T-cell (primary cell): Measurements from ENCODE around the gene GPR89A. TPM values are rescaled to one million over a fixed set of nuclear protein-coding genes. Genes with fewer than 3 reads are reported as not detected.
"Not testable (repeated sequence)": the region's sequence is repeated elsewhere in the genome, so short reads cannot be mapped to it uniquely, and the experiment has no call there.

Source experiments
- ATAC-seq, 4 experiments: fragments of 200-7000 bp in 3 of 4; fragments of 150-1000 bp in 1 of 4; cut with Tn5 transposase; replicated peaks in 1 of 4; 1 replicate in 3 of 4; 2 replicates in 1 of 4; pipeline ENCODE4 v1.10.0; 2021; ENCODE audit warnings: moderate library complexity in 3 of 4, mild to moderate bottlenecking in 2 of 4, moderate number of reproducible peaks in 1 of 4
- CTCF ChIA-PET, 2 donors: fragments of 300-600 bp; sonication (Branson Sonifier 250); formaldehyde crosslinking; loops; one replicate each; lab custom pipeline; 2022; ENCODE audit warnings: antibody characterized with exemption in 2 of 2; lab: Charles Lee
- POLR2A ChIA-PET, 2 donors: fragments of 300-600 bp; sonication (Branson Sonifier 250); formaldehyde crosslinking; loops; one replicate each; lab custom pipeline; 2022; ENCODE audit warnings: antibody characterized with exemption in 2 of 2; lab: Charles Lee
- DNase-seq, 35 experiments: peaks; one replicate each; pipeline versions ENCODE4 v3.0.0 to v3.0.0-alpha.2; 2013 to 2023
- H3K27ac ChIP-seq: one replicate; pipeline ENCODE4 v1.5.1; 2013; ENCODE audit warnings: low read length
- H3K27me3 ChIP-seq, 2 experiments: replicated peaks in 1 of 2; 1 replicate in 1 of 2; 2 replicates in 1 of 2; pipeline versions ENCODE4 v1.6.1 to v1.7.0; 2013; ENCODE audit warnings: low read length in 1 of 2, mixed read lengths in 1 of 2; ENCODE audit not compliant: control insufficient read depth in 2 of 2, insufficient read depth in 2 of 2; ENCODE audit errors: extremely low read depth in 1 of 2
- H3K36me3 ChIP-seq, 2 donors: 1 replicate in 1 of 2; 2 replicates in 1 of 2; pipeline versions ENCODE4 v1.6.1 to v1.7.0; 2013; ENCODE audit warnings: low read length in 1 of 2; ENCODE audit not compliant: control insufficient read depth in 2 of 2, insufficient read depth in 1 of 2; ENCODE audit errors: extremely low read depth in 1 of 2
- H3K4me1 ChIP-seq, 2 experiments: 1 replicate in 1 of 2; 2 replicates in 1 of 2; pipeline versions ENCODE4 v1.6.1 to v1.7.0; 2013; ENCODE audit warnings: low read length in 2 of 2, mixed read lengths in 1 of 2; ENCODE audit not compliant: insufficient read depth in 2 of 2, control insufficient read depth in 1 of 2; ENCODE audit errors: extremely low read depth in 1 of 2
- H3K4me3 ChIP-seq, 2 donors: 1 replicate in 1 of 2; 2 replicates in 1 of 2; pipeline versions ENCODE4 v1.5.1 to v1.7.0; 2013; ENCODE audit warnings: mild to moderate bottlenecking in 2 of 2, low read length in 1 of 2, moderate library complexity in 1 of 2; ENCODE audit not compliant: control insufficient read depth in 1 of 2; ENCODE audit errors: extremely low read depth in 1 of 2
- H3K9me3 ChIP-seq: 2 replicates; pipeline ENCODE4 v1.7.0; 2013
- H3K27ac Mint-ChIP-seq, 2 donors: one replicate each; pipeline ENCODE4 v1.8.0; 2020 to 2021; ENCODE audit warnings: mild to moderate bottlenecking in 2 of 2, mixed read lengths in 2 of 2
- H3K27me3 Mint-ChIP-seq, 2 donors: one replicate each; pipeline ENCODE4 v1.8.0; 2021 to 2022; ENCODE audit warnings: mixed read lengths in 2 of 2
- H3K36me3 Mint-ChIP-seq: one replicate; pipeline ENCODE4 v1.8.0; 2021; ENCODE audit warnings: mixed read lengths
- H3K4me1 Mint-ChIP-seq, 3 donors: one replicate each; pipeline ENCODE4 v1.8.0; 2020 to 2022; ENCODE audit warnings: mixed read lengths in 3 of 3, mild to moderate bottlenecking in 1 of 3
- H3K4me3 Mint-ChIP-seq, 3 donors: one replicate each; pipeline ENCODE4 v1.8.0; 2020 to 2022; ENCODE audit warnings: mild to moderate bottlenecking in 3 of 3, mixed read lengths in 3 of 3, moderate library complexity in 3 of 3
- H3K9me3 Mint-ChIP-seq, 3 donors: one replicate each; pipeline ENCODE4 v1.8.0; 2020 to 2022; ENCODE audit warnings: mixed read lengths in 3 of 3
- WGBS: methylation state at CpG from one replicate; pipeline ENCODE4 v1.1.5; 2013; ENCODE audit warnings: missing lambda C conversion rate; ENCODE audit not compliant: insufficient coverage; 5-methylcytosine and 5-hydroxymethylcytosine counted together
- total RNA-seq, 35 experiments: library from RNA in 6 of 35; stranded (reverse) in 6 of 35; fragments of 120-200 nt in 1 of 35; gene quantifications; one replicate each; pipeline versions ENCODE4 v1.2.1 to v1.2.4 and lab custom pipeline; 2013 to 2026

The GPR89A gene
- total RNA-seq, 5 donors from 2014 or later (not counting 1 experiment from before 2014, with no cell fraction given): 30.3 to 46.2 (median 35.0) TPM

DNA sequence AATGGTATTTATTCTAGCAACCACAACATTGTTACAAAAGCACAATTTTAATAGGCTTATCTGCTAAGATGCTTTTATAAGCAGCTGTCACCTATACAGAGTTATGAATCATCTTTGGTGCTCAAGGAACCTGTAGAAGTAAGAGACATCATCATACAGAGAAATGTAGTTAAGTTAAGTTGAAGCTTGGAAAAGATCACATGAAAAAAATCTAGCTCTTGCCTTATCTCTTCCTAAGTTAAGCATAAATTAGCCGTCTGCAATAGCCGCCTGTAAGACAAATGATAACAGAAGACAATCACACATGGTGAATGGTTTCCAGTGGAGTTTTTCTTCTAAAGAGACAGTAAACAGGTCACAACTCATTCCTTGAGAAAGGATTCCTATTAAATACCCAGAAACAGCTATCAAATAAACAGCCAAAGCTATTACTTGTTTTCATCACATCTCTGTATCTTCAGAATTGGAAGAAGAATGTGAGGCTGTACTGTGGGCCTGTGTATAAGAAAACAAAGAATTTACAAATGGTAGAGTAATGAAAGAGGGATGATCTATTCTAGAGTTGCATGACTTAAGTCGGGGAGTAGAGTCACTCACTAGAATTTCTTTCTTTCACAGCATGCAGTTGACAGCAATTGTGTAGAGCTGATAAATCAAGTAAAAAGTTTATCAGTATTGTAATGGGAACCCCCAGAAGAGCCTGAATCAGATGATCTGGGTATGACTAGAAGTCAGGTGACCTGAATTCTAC, 63.4 kb downstream of the GPR89A start:
- H3K27ac Mint-ChIP-seq, H3K4me3 ChIP-seq, DNase-seq, H3K4me3 Mint-ChIP-seq, CTCF ChIA-PET, H3K4me1 ChIP-seq, H3K27ac ChIP-seq, H3K36me3 ChIP-seq, H3K27me3 ChIP-seq, H3K9me3 Mint-ChIP-seq, POLR2A ChIA-PET, ATAC-seq, H3K9me3 ChIP-seq, H3K27me3 Mint-ChIP-seq: not testable (repeated sequence)
- Mint-ChIP-seq H3K4me1 (peaks cover 9 to 13% (median 10%) of the 10 kb centered on the region in 3 donors), H3K36me3 (peaks cover 16% of the 10 kb centered on the region)
- WGBS: no CpG with 5 or more reads among the region's 3 CpGs

DNA sequence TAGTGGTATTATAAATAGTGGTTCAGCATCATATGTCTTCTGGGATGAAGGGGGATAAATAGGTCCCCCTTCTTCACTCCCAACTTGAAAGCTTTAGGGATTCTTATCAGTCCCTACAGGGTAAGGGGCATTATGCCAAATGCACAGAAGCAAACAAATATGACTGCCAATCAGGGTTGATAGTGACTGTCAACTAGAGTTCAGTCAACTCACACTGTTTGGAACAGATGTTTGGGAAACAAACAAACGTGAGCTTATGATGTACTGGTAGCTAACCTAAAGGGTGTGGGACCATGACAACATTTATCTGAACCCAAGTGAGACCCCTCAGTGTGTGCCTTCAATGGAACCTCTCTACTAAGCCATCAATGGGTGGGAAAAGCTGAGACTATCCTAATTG, 65.4 kb downstream of the GPR89A start:
- H3K4me3 Mint-ChIP-seq, H3K4me1 ChIP-seq, H3K36me3 ChIP-seq, DNase-seq, H3K27me3 Mint-ChIP-seq, H3K9me3 ChIP-seq, CTCF ChIA-PET, H3K27ac ChIP-seq, H3K9me3 Mint-ChIP-seq, H3K27ac Mint-ChIP-seq, H3K27me3 ChIP-seq, ATAC-seq, H3K4me3 ChIP-seq, POLR2A ChIA-PET: not testable (repeated sequence)
- peaks cover 9 to 12% (median 10%) of the 10 kb centered on the region in 3 donors for H3K4me1 Mint-ChIP-seq
- no CpG with 5 or more reads among the region's 1 CpG for WGBS
- H3K36me3 Mint-ChIP-seq: peaks cover 11% of the 10 kb centered on the region

DNA sequence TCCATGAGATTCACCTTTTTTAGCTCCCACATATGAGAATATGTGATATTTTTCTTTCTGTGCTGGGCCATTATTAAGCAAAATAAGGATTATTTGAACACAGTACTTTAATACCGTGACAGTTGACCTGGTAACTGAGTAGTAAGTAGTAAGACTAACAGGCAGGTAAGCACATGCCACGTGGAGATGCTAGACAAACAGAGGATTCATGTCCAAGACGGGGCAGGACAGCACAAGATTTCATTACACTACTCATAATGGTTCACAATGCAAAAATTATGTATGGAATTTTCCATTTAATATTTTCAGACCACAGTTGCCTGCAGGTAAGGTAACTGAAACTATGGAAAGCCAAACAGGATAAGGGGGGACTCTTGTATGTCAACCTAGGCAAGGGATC, 77.1 kb downstream of the GPR89A start:
- peaks cover 13 to 17% (median 15%) of the 10 kb centered on the region in 3 donors for H3K4me1 Mint-ChIP-seq
- no CpG with 5 or more reads among the region's 3 CpGs for WGBS
- H3K9me3 ChIP-seq, H3K36me3 ChIP-seq, CTCF ChIA-PET, DNase-seq, H3K27ac Mint-ChIP-seq, H3K27me3 ChIP-seq, H3K27ac ChIP-seq, H3K36me3 Mint-ChIP-seq, POLR2A ChIA-PET, H3K4me3 ChIP-seq, H3K9me3 Mint-ChIP-seq, H3K4me3 Mint-ChIP-seq, H3K27me3 Mint-ChIP-seq, ATAC-seq: not testable (repeated sequence)
- H3K4me1 ChIP-seq: peaks cover 5 to 20% of the 10 kb centered on the region in 2 experiments

DNA sequence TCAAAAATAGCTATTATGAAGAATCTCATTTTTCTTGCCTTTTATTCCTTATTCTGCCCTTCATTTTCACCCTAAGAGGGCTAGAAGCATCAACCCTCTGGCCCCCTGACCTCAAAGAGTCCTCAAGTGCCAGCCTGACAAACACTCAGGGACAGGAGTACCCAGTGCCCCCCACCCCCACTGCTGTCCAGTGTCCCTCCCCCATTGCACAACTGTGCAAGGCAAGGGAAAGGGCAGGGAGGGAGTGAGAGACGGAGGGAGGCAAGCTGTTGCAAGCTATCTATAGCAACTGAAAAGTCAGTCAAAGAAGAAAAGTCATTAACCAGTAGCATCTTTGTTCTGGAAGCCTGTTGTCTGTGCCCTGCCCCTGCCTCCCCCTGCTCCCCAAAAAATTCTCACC, 78.3 kb downstream of the GPR89A start:
- peaks cover 9 to 29% of the 10 kb centered on the region in 2 experiments for H3K4me1 ChIP-seq
- H3K27me3 ChIP-seq, H3K9me3 ChIP-seq, H3K4me3 Mint-ChIP-seq, H3K36me3 ChIP-seq, H3K27me3 Mint-ChIP-seq, H3K9me3 Mint-ChIP-seq, ATAC-seq, H3K4me3 ChIP-seq, H3K27ac ChIP-seq, CTCF ChIA-PET, POLR2A ChIA-PET, DNase-seq, H3K36me3 Mint-ChIP-seq, H3K27ac Mint-ChIP-seq: not testable (repeated sequence)
- H3K4me1 Mint-ChIP-seq: peaks cover 25 to 29% (median 27%) of the 10 kb centered on the region in 3 donors
- WGBS: no CpG with 5 or more reads among the region's 1 CpG

DNA sequence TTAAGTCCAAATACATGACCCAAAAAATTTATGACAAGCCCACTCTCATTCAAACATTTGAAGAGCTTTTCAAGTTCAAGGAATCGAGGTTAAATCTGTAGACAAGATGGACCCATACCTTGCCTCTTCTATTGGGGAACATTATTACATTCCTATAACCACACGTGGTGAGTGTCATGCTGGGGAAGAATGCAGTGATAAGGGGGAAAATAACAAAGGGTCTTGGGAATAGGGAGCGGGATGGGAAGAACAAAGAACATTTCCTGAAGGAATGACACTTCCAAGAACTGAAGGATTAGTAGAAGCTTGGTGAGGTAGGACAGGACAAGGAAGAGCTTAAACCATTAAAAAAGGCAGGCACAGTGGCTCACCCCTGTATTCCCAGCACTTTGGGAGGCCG, 80.5 kb downstream of the GPR89A start:
- H3K4me3 Mint-ChIP-seq: peak overlapping the region in 1 of 3 donors; percentile 28
- CTCF ChIA-PET: interaction anchor here in 1 of 2 donors (1.0 kb wide), 1 partner anchor 32 kb away, joined by 3 read pairs; no protein-coding TSS in a partner anchor

DNA sequence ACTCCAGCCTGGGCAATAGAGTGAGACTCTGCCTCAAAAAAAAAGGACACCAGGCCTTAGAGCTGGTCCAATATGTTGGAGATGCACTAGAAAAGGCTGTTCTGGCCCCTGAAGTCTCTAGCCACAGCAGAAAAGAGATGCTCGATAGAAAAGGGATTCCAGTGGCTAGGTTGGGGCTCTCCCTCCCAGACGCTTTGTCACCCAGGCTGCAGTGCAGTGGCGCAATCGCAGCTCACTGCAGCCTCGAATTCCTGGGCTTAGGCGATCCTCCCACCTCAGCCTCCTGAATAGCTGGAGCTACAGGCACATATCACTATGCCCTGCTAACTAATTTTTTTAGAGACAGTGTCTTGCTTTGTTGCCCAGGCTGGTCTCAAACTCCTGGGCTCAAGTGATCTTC, 81.1 kb downstream of the GPR89A start:
- no peaks in the 10 kb centered on the region for H3K36me3 Mint-ChIP-seq
- H3K9me3 ChIP-seq: no peaks in the 10 kb centered on the region
- no peaks in the 10 kb centered on the region for H3K27me3 Mint-ChIP-seq
- POLR2A ChIA-PET: no interaction called here
- H3K4me3 Mint-ChIP-seq: peak overlapping the region in 1 of 3 donors; percentile 41
- H3K4me3 ChIP-seq: no peak overlapping the region
- DNase-seq: no peak
- peaks cover 9 to 37% of the 10 kb centered on the region in 2 experiments for H3K4me1 ChIP-seq
- peak overlapping the region; percentile 86 to 88 for H3K27ac Mint-ChIP-seq
- no peaks in the 10 kb centered on the region for H3K27me3 ChIP-seq
- CTCF ChIA-PET: interaction anchor here in 1 of 2 donors (1.0 kb wide), 1 partner anchor 32 kb away, joined by 3 read pairs; no protein-coding TSS in a partner anchor
- no peak for ATAC-seq
- H3K36me3 ChIP-seq: no peaks in the 10 kb centered on the region
- H3K9me3 Mint-ChIP-seq: no peaks in the 10 kb centered on the region
- WGBS: 94% methylated on average over 6 of the region's 6 CpGs
- H3K4me1 Mint-ChIP-seq: peaks cover 27 to 39% (median 31%) of the 10 kb centered on the region in 3 donors
- H3K27ac ChIP-seq: peak overlapping the region; percentile 62

More for the DNA sequence above, 80.5 kb downstream of the GPR89A start:
- Histone ChIP-seq H3K27ac (peak overlapping the region; percentile 62), H3K9me3 (no peaks in the 10 kb centered on the region), H3K36me3 (no peaks in the 10 kb centered on the region), H3K4me1 (peaks cover 9 to 37% of the 10 kb centered on the region in 2 experiments), H3K4me3 (no peak overlapping the region), H3K27me3 (no peaks in the 10 kb centered on the region)
- ATAC-seq (no peak), DNase-seq (no peak)
- Mint-ChIP-seq H3K4me1 (peaks cover 27 to 39% (median 31%) of the 10 kb centered on the region in 3 donors), H3K36me3 (no peaks in the 10 kb centered on the region), H3K27me3 (no peaks in the 10 kb centered on the region), H3K27ac (peak overlapping the region; percentile 21 to 74), H3K9me3 (no peaks in the 10 kb centered on the region)
- POLR2A ChIA-PET: no interaction called here
- WGBS: 100% methylated on average over 2 of the region's 4 CpGs
